HG02798 (cell line): ENCODE measurements around the gene C1orf141.
"Not testable (repeated sequence)": the region's sequence is repeated elsewhere in the genome, so short reads cannot be mapped to it uniquely, and the experiment has no call there.

Source experiments
- ATAC-seq: cut with Tn5 transposase; IDR thresholded peaks from one replicate; pipeline ENCODE4 v1.9.1; 2021; ENCODE audit warnings: mild to moderate bottlenecking; ENCODE audit not compliant: unreplicated experiment, poor library complexity

The C1orf141 gene

GRCh38 chr1:67144696-67145095 is 9.9 kb upstream of the C1orf141 start:
- ATAC-seq, result no peak

- ATAC-seq, result no peak
Measured at GRCh38 chr1:67143966-67144365, 9.2 kb upstream of the C1orf141 start.

GRCh38 chr1:67142931-67143330 is 8.2 kb upstream of the C1orf141 start:
- no peak for ATAC-seq

- not testable (repeated sequence) for ATAC-seq
Measured at GRCh38 chr1:67141832-67142231, 7.1 kb upstream of the C1orf141 start.

GRCh38 chr1:67140460-67140859 is 5.7 kb upstream of the C1orf141 start:
- no peak for ATAC-seq

- ATAC-seq, result no peak
Measured at GRCh38 chr1:67138813-67139499, 4.2 kb upstream of the C1orf141 start.

- no peak for ATAC-seq
Measured at GRCh38 chr1:67137307-67137753, 2.6 kb upstream of the C1orf141 start.

- no peak for ATAC-seq
Measured at GRCh38 chr1:67135354-67135753, 584 bp upstream of the C1orf141 start.

- ATAC-seq, result no peak
Measured at GRCh38 chr1:67133177-67133576, 1.6 kb downstream of the C1orf141 start.

- ATAC-seq, result no peak
Measured at GRCh38 chr1:67130673-67131072, 4.1 kb downstream of the C1orf141 start.

GRCh38 chr1:67126974-67127373 is 7.8 kb downstream of the C1orf141 start:
- no peak for ATAC-seq

GRCh38 chr1:67126111-67126746 is 8.5 kb downstream of the C1orf141 start:
- ATAC-seq, result no peak

GRCh38 chr1:67124455-67124854 is 10.3 kb downstream of the C1orf141 start:
- ATAC-seq, result no peak

GRCh38 chr1:67120855-67121619 is 13.7 kb downstream of the C1orf141 start:
- no peak for ATAC-seq

GRCh38 chr1:67118646-67119045 is 16.1 kb downstream of the C1orf141 start:
- no peak for ATAC-seq

- no peak for ATAC-seq
Measured at GRCh38 chr1:67118191-67118590, 16.6 kb downstream of the C1orf141 start.

- no peak for ATAC-seq
Measured at GRCh38 chr1:67114162-67114561, 20.6 kb downstream of the C1orf141 start.

GRCh38 chr1:67110352-67110751 is 24.4 kb downstream of the C1orf141 start:
- no peak for ATAC-seq

- ATAC-seq, result no peak
Measured at GRCh38 chr1:67105508-67105907, 29.3 kb downstream of the C1orf141 start.

GRCh38 chr1:67103548-67103947 is 31.2 kb downstream of the C1orf141 start:
- no peak for ATAC-seq

GRCh38 chr1:67100833-67101232 is 33.9 kb downstream of the C1orf141 start:
- no peak for ATAC-seq
